HepG2 (cell line): ENCODE data around the gene STARD8. TPM values are rescaled to one million over a fixed set of nuclear protein-coding genes. Genes with fewer than 3 reads are reported as not detected.

ENCODE experiments used
- ATAC-seq: fragments of 200-7000 bp; cut with Tn5 transposase; 3 replicates; pipeline ENCODE4 v1.9.1; 2020; ENCODE audit warnings: mild to moderate bottlenecking, moderate library complexity
- BruUV-seq: library from RNA; stranded (reverse); fragments of 400-500 nt; replicated peaks from 2 replicates; lab custom pipeline; 2021; lab: Mats Ljungman, UMichigan
- CTCF ChIA-PET: fragments of 300-600 bp; formaldehyde crosslinking; extraction: SDS; loops from one replicate; lab custom pipeline; 2021; ENCODE audit warnings: low total read pairs, inconsistent platforms, low intra/inter-chr PET ratio; lab: Yijun Ruan, JAX
- POLR2A ChIA-PET: fragments of 350-600 bp; sonication (Branson Sonifier 250); formaldehyde crosslinking; loops from one replicate; lab custom pipeline; 2020; ENCODE audit warnings: antibody characterized with exemption, inconsistent platforms; lab: Yijun Ruan, JAX
- DNase-seq: peaks from one replicate; pipeline ENCODE4 v3.0.0-alpha.2; 2015; ENCODE audit warnings: low spot score
- FAIRE-seq: peaks from 3 replicates; lab custom pipeline; 2011; peaks lifted over from hg19 to GRCh38; lab: Jason Lieb, UNC
- H2AFZ ChIP-seq: one replicate; pipeline ENCODE4 v1.6.1; 2011; ENCODE audit warnings: low read length, inconsistent platforms
- H3K27ac ChIP-seq: fragments of 300-600 bp; 3 replicates; pipeline ENCODE4 v1.8.0; 2011; ENCODE audit warnings: mixed run types, mild to moderate bottlenecking, mixed read lengths, low read length, inconsistent platforms; ENCODE audit not compliant: insufficient read depth; ENCODE audit errors: extremely low read length
- H3K27me3 ChIP-seq, 2 experiments: fragments of 200-600 bp in 1 of 2; 2 replicates in 1 of 2; 3 replicates in 1 of 2; pipeline versions ENCODE4 v1.6.0 to v1.8.0; 2011; ENCODE audit warnings: low read length in 2 of 2, mild to moderate bottlenecking in 2 of 2, moderate library complexity in 2 of 2, inconsistent platforms in 1 of 2; ENCODE audit not compliant: insufficient read depth in 2 of 2, control insufficient read depth in 1 of 2
- H3K36me3 ChIP-seq, 2 experiments: fragments of 200-600 bp in 1 of 2; replicated peaks in 1 of 2; 2 replicates in 1 of 2; 3 replicates in 1 of 2; pipeline versions ENCODE4 v1.5.1 to v1.8.0; 2011; ENCODE audit warnings: low read length in 2 of 2, inconsistent platforms in 1 of 2; ENCODE audit not compliant: insufficient read depth in 2 of 2, control insufficient read depth in 1 of 2
- H3K4me1 ChIP-seq: 2 replicates; pipeline ENCODE4 v1.5.1; 2012; ENCODE audit warnings: low read length, inconsistent platforms; ENCODE audit not compliant: insufficient read depth
- H3K4me2 ChIP-seq: 2 replicates; pipeline ENCODE4 v1.6.0; 2011; ENCODE audit warnings: low read depth, low read length, inconsistent platforms
- H3K4me3 ChIP-seq, 3 experiments: fragments of 200-600 bp in 1 of 3; sonication (generic), shearing (Covaris generic) in 1 of 3; replicated peaks in 1 of 3; 2 replicates each; pipeline ENCODE4 v1.5.1; 2011 to 2016; ENCODE audit warnings: low read length in 3 of 3, inconsistent platforms in 2 of 3, low read depth in 2 of 3, mild to moderate bottlenecking in 2 of 3, control low read depth in 1 of 3, mixed read lengths in 1 of 3; ENCODE audit not compliant: insufficient read depth in 1 of 3
- H3K79me2 ChIP-seq: one replicate; pipeline ENCODE4 v1.6.1; 2011; ENCODE audit warnings: low read length, inconsistent platforms; ENCODE audit not compliant: insufficient read depth
- H3K9ac ChIP-seq: 2 replicates; pipeline ENCODE4 v1.6.0; 2011; ENCODE audit warnings: mild to moderate bottlenecking, low read depth, low read length, inconsistent platforms; ENCODE audit not compliant: insufficient read depth
- H3K9me3 ChIP-seq: 2 replicates; pipeline ENCODE4 v1.5.1; 2012; ENCODE audit warnings: mild to moderate bottlenecking, low read length
- H4K20me1 ChIP-seq: 2 replicates; pipeline ENCODE4 v1.6.0; 2011; ENCODE audit warnings: inconsistent platforms, mild to moderate bottlenecking, low read length, moderate library complexity; ENCODE audit not compliant: insufficient read depth
- ATF1 ChIP-seq: IDR thresholded peaks from 2 replicates; pipeline ENCODE4 v1.6.1; 2016; ENCODE audit warnings: mild to moderate bottlenecking, control low read depth
- GTF3A ChIP-seq: sonication (generic); formaldehyde crosslinking; conservative IDR thresholded peaks from 2 replicates; pipeline ENCODE4 v1.4.0; 2020; ENCODE audit warnings: mild to moderate bottlenecking, missing genetic modification reagents
- JUND ChIP-seq: sonication (generic); formaldehyde crosslinking; IDR thresholded peaks from 2 replicates; pipeline ENCODE4 v1.8.0; 2022; ENCODE audit warnings: mild to moderate bottlenecking, missing genetic modification reagents
- KLF16 ChIP-seq, 2 experiments: sonication (generic) in 1 of 2; formaldehyde crosslinking in 1 of 2; IDR thresholded peaks; 2 replicates each; pipeline versions ENCODE4 v1.6.1 to v1.8.0; 2016 to 2023; ENCODE audit warnings: missing genetic modification reagents in 2 of 2, missing compliant biosample characterization in 1 of 2
- MIXL1 ChIP-seq: IDR thresholded peaks from 2 replicates; pipeline ENCODE4 v1.6.1; 2016
- NR2F6 ChIP-seq, 2 experiments: IDR thresholded peaks; 2 replicates each; pipeline ENCODE4 v1.6.1; 2016; ENCODE audit warnings: antibody characterized with exemption in 1 of 2, mild to moderate bottlenecking in 1 of 2
- RFXAP ChIP-seq: sonication (generic); formaldehyde crosslinking; IDR thresholded peaks from 2 replicates; pipeline ENCODE4 v1.4.0; 2020; ENCODE audit warnings: missing genetic modification reagents, borderline replicate concordance
- SMC3 ChIP-seq: IDR thresholded peaks from 2 replicates; pipeline ENCODE4 v1.6.1; 2011; ENCODE audit warnings: low read length, improper control_type of control experiment
- TSC22D2 ChIP-seq: sonication (generic); formaldehyde crosslinking; IDR thresholded peaks from 2 replicates; pipeline ENCODE4 v1.5.1; 2020; ENCODE audit warnings: missing genetic modification reagents, mild to moderate bottlenecking, borderline replicate concordance
- ZBTB8A ChIP-seq: sonication (generic); formaldehyde crosslinking; IDR thresholded peaks from 2 replicates; pipeline ENCODE4 v1.4.0; 2020; ENCODE audit warnings: mild to moderate bottlenecking, low read depth, missing genetic modification reagents, borderline replicate concordance
- ZKSCAN1 ChIP-seq: fragments of 150-350 bp; IDR thresholded peaks from 2 replicates; pipeline ENCODE4 v1.6.1; 2014; ENCODE audit warnings: low read length
- ZNF124 ChIP-seq: sonication (generic); formaldehyde crosslinking; IDR thresholded peaks from 2 replicates; pipeline ENCODE4 v1.4.0; 2020; ENCODE audit warnings: missing genetic modification reagents
- ZNF782 ChIP-seq: sonication (generic); formaldehyde crosslinking; IDR thresholded peaks from 2 replicates; pipeline ENCODE4 v1.4.0; 2020; ENCODE audit warnings: missing genetic modification reagents, mild to moderate bottlenecking, borderline replicate concordance
- ZNF878 ChIP-seq: sonication (generic); formaldehyde crosslinking; IDR thresholded peaks from 2 replicates; pipeline ENCODE4 v1.8.1; 2023; ENCODE audit warnings: mild to moderate bottlenecking, missing genetic modification reagents, moderate library complexity
- ZZZ3 ChIP-seq: sonication (generic); formaldehyde crosslinking; IDR thresholded peaks from 2 replicates; pipeline ENCODE4 v1.4.0; 2020; ENCODE audit warnings: missing genetic modification reagents, mild to moderate bottlenecking, borderline replicate concordance
- WGBS: methylation state at CpG from one replicate; pipeline ENCODE4 v1.1.6; 2017; ENCODE audit warnings: low lambda C conversion rate; 5-methylcytosine and 5-hydroxymethylcytosine counted together
- in situ Hi-C: cut with HindIII; loops from 2 replicates; pipeline ENCODE4 v1.10.0; 2017; ENCODE audit warnings: low pct_unique_long_range_greater_than_20kb; ENCODE audit not compliant: extremely low pct_ligation_motif_present
- intact Hi-C: fragments of 100-400 bp; cut with micrococcal nuclease; formaldehyde crosslinking; loops from one replicate; pipeline ENCODE4 v1.10.0; 2022; ENCODE audit not compliant: unreplicated experiment
- polyA plus RNA-seq, 8 experiments: library from polyadenylated mRNA; depleted of rRNA in 3 of 8; stranded (reverse) in 7 of 8; unstranded in 1 of 8; fragments of >200 nt; fragmentation: Illumina TruSeq in 4 of 8; extraction: Trizol in 4 of 8; gene quantifications; 2 replicates each; pipeline versions ENCODE4 v1.2.1 to v1.2.3, GENCODE V29; 2011 to 2016; ENCODE audit warnings: low read depth in 4 of 8, missing spikeins in 1 of 8, mixed read lengths in 1 of 8; ENCODE audit not compliant: insufficient read depth in 1 of 8
- total RNA-seq, 5 experiments: library from RNA; depleted of rRNA; stranded (reverse); fragments of >200 nt; fragmentation: Illumina TruSeq; extraction: Trizol; gene quantifications; 2 replicates each; pipeline ENCODE4 v1.2.3, GENCODE V29; 2016; ENCODE audit warnings: low read depth in 1 of 5
- TF ChIP-seq, protein P1 (sequence below): sonication (generic); formaldehyde crosslinking; IDR thresholded peaks from 2 replicates; pipeline ENCODE4; 2020; ENCODE audit warnings: missing genetic modification reagents, mild to moderate bottlenecking, borderline replicate concordance
- TF ChIP-seq, protein P2 (sequence below): sonication (generic); formaldehyde crosslinking; IDR thresholded peaks from 2 replicates; pipeline ENCODE4 v1.4.0; 2020; ENCODE audit warnings: missing genetic modification reagents
- TF ChIP-seq, protein P3 (sequence below): sonication (generic); formaldehyde crosslinking; IDR thresholded peaks from 2 replicates; pipeline ENCODE4 v1.8.1; 2023; ENCODE audit warnings: mild to moderate bottlenecking, moderate library complexity, missing genetic modification reagents

STARD8 gene
- total and polyA plus RNA-seq, 2 of the 13 experiments (the other 11 are each of a cell fraction or from before 2014, with no cell fraction given) = 0.02 to 0.09 TPM

GRCh38 chrX:68658530-68658929 is 11.1 kb downstream of the STARD8 start (continued):
- TF ChIP-seq, protein P1, sequence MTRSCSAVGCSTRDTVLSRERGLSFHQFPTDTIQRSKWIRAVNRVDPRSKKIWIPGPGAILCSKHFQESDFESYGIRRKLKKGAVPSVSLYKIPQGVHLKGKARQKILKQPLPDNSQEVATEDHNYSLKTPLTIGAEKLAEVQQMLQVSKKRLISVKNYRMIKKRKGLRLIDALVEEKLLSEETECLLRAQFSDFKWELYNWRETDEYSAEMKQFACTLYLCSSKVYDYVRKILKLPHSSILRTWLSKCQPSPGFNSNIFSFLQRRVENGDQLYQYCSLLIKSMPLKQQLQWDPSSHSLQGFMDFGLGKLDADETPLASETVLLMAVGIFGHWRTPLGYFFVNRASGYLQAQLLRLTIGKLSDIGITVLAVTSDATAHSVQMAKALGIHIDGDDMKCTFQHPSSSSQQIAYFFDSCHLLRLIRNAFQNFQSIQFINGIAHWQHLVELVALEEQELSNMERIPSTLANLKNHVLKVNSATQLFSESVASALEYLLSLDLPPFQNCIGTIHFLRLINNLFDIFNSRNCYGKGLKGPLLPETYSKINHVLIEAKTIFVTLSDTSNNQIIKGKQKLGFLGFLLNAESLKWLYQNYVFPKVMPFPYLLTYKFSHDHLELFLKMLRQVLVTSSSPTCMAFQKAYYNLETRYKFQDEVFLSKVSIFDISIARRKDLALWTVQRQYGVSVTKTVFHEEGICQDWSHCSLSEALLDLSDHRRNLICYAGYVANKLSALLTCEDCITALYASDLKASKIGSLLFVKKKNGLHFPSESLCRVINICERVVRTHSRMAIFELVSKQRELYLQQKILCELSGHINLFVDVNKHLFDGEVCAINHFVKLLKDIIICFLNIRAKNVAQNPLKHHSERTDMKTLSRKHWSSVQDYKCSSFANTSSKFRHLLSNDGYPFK (CRISPR knock-in tag) = no peak
- TF ChIP-seq ZBTB8A (CRISPR knock-in tag) = no peak
- TF ChIP-seq NR2F6 (IDR thresholded peaks at IDR 0.05) = no peak
- no peak for TF ChIP-seq NR2F6 (CRISPR knock-in tag; IDR thresholded peaks at IDR 0.05)
- TF ChIP-seq, protein P2, sequence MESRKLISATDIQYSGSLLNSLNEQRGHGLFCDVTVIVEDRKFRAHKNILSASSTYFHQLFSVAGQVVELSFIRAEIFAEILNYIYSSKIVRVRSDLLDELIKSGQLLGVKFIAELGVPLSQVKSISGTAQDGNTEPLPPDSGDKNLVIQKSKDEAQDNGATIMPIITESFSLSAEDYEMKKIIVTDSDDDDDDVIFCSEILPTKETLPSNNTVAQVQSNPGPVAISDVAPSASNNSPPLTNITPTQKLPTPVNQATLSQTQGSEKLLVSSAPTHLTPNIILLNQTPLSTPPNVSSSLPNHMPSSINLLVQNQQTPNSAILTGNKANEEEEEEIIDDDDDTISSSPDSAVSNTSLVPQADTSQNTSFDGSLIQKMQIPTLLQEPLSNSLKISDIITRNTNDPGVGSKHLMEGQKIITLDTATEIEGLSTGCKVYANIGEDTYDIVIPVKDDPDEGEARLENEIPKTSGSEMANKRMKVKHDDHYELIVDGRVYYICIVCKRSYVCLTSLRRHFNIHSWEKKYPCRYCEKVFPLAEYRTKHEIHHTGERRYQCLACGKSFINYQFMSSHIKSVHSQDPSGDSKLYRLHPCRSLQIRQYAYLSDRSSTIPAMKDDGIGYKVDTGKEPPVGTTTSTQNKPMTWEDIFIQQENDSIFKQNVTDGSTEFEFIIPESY (CRISPR knock-in tag) = no peak
- TF ChIP-seq JUND = no peak

GRCh38 chrX:68659385-68659784 is 11.9 kb downstream of the STARD8 start:
- DNase-seq = no peak
- FAIRE-seq = no peak
- no TSS peak for BruUV-seq
- no peak overlapping the region for H3K9ac ChIP-seq
- H3K27ac ChIP-seq = no peak overlapping the region
- H3K4me3 ChIP-seq = no peak overlapping the region
- H3K79me2 ChIP-seq = no peaks in the 10 kb centered on the region
- H4K20me1 ChIP-seq = no peaks in the 10 kb centered on the region
- ChIA-PET CTCF (no interaction called here), POLR2A (no interaction called here)
- no peak overlapping the region for H2AFZ ChIP-seq
- H3K27me3 ChIP-seq = 0 out of 5 replicates have a peak, but pooled peaks cover 0 to 1% of the 10 kb centered on the region in 2 experiments
- whole genome bisulfite sequencing = 0% methylated on average over 1 of the region's 5 CpGs
- in situ Hi-C loops = no loop called here
- H3K36me3 ChIP-seq = no peaks in the 10 kb centered on the region
- H3K4me2 ChIP-seq = no peak overlapping the region
- no peaks in the 10 kb centered on the region for H3K9me3 ChIP-seq
- intact Hi-C loops = no loop called here
- no peaks in the 10 kb centered on the region for H3K4me1 ChIP-seq
- no peak for ATAC-seq
- TF ChIP-seq ZNF782 (CRISPR knock-in tag) (no peak), ATF1 (CRISPR knock-in tag) (no peak), ZKSCAN1 (no peak), GTF3A (CRISPR knock-in tag) (no peak), ZNF124 (CRISPR knock-in tag) (no peak), SMC3 (no peak), TSC22D2 (CRISPR knock-in tag) (no peak), KLF16 (CRISPR knock-in tag; IDR thresholded peaks at IDR 0.05) (no peak), MIXL1 (CRISPR knock-in tag) (no peak), ZNF878 (CRISPR knock-in tag) (no peak), RFXAP (no peak), ZZZ3 (no peak)
- TF ChIP-seq, protein P3, sequence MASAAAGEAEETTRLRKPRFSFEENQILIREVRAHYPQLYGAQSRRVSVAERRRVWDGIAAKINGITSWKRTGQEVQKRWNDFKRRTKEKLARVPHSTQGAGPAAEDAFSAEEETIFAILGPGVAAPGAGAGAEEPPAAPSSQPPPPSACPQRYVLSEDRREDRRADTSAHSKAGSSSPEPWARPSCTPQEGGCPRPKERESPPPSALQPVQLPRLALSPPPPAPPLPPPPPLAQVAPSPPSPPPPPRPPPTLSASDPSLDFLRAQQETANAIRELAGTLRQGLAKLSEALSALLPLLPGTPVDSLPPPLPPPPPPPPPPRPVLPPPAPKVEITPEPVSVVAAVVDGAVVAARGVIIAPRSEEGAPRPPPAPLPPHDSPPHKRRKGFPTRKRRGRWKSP = no peak
